GM12891 (cell line): ENCODE measurements around the gene ARPC2.

Experiments
- DNase-seq: peaks from one replicate; pipeline ENCODE4 v3.0.0; 2011; ENCODE audit warnings: low spot score; ENCODE audit not compliant: insufficient read length
- FAIRE-seq: peaks from 2 replicates; lab custom pipeline; 2011; peaks lifted over from hg19 to GRCh38; lab: Jason Lieb, UNC
- PAX5 ChIP-seq: IDR thresholded peaks from 2 replicates; pipeline ENCODE4 v1.6.1; 2011; ENCODE audit warnings: low read length, moderate library complexity, mild to moderate bottlenecking; ENCODE audit not compliant: insufficient read depth, severe bottlenecking
- POLR2A ChIP-seq: IDR thresholded peaks from 2 replicates; pipeline ENCODE4 v1.6.1; 2011; ENCODE audit warnings: low read depth, low read length, control low read depth
- POLR2AphosphoS5 ChIP-seq: IDR thresholded peaks from 2 replicates; pipeline ENCODE4 v1.6.1; 2011; ENCODE audit warnings: low read depth, low read length, control low read depth
- POU2F2 ChIP-seq: IDR thresholded peaks from 2 replicates; pipeline ENCODE4 v1.6.1; 2011; ENCODE audit warnings: low read depth, mild to moderate bottlenecking, control low read depth, low read length, moderate library complexity
- SPI1 ChIP-seq: IDR thresholded peaks from 2 replicates; pipeline ENCODE4 v1.6.1; 2011; ENCODE audit warnings: low read depth, low read length, control low read depth
- TAF1 ChIP-seq: IDR thresholded peaks from 2 replicates; pipeline ENCODE4 v1.6.1; 2011; ENCODE audit warnings: low read depth, low read length, control low read depth

The ARPC2 gene

GRCh38 chr2:218275371-218276072 is 58.5 kb downstream of the ARPC2 start:
- no peak for FAIRE-seq
- no peak for DNase-seq
- no peak for TF ChIP-seq POLR2AphosphoS5
- no peak for TF ChIP-seq PAX5
- TF ChIP-seq POLR2A, result no peak
- no peak for TF ChIP-seq POU2F2
- TF ChIP-seq SPI1, result no peak
- no peak for TF ChIP-seq TAF1

GRCh38 chr2:218276986-218277755 is 60.2 kb downstream of the ARPC2 start:
- FAIRE-seq (no peak), DNase-seq (no peak)
- TF ChIP-seq POLR2AphosphoS5 (no peak), POLR2A (no peak), TAF1 (no peak), POU2F2 (no peak), SPI1 (no peak), PAX5 (no peak)

GRCh38 chr2:218277921-218278320 is 60.9 kb downstream of the ARPC2 start:
- FAIRE-seq (no peak), DNase-seq (no peak)
- no peak for TF ChIP-seq POLR2AphosphoS5
- no peak for TF ChIP-seq POU2F2
- TF ChIP-seq POLR2A, result no peak
- no peak for TF ChIP-seq PAX5
- TF ChIP-seq SPI1, result no peak
- TF ChIP-seq TAF1, result no peak

GRCh38 chr2:218278531-218279360 is 61.8 kb downstream of the ARPC2 start:
- TF ChIP-seq PAX5 (no peak), POLR2AphosphoS5 (no peak), SPI1 (no peak), POLR2A (no peak), TAF1 (no peak), POU2F2 (no peak)
- no peak for DNase-seq
- no peak for FAIRE-seq

- DNase-seq (no peak), FAIRE-seq (no peak)
- TF ChIP-seq POLR2A, result no peak
- TF ChIP-seq TAF1, result no peak
- TF ChIP-seq POU2F2, result no peak
- TF ChIP-seq PAX5, result no peak
- TF ChIP-seq POLR2AphosphoS5, result no peak
- no peak for TF ChIP-seq SPI1
Measured at GRCh38 chr2:218280260-218280870, 63.4 kb downstream of the ARPC2 start.

- TF ChIP-seq POLR2A, result no peak
- no peak for TF ChIP-seq PAX5
- no peak for TF ChIP-seq POLR2AphosphoS5
- TF ChIP-seq SPI1, result no peak
- no peak for TF ChIP-seq POU2F2
- TF ChIP-seq TAF1, result no peak
- FAIRE-seq (no peak), DNase-seq (no peak)
Measured at GRCh38 chr2:218281449-218281848, 64.5 kb downstream of the ARPC2 start.

- no peak for DNase-seq
- FAIRE-seq, result no peak
- TF ChIP-seq TAF1 (no peak), POLR2AphosphoS5 (no peak), PAX5 (no peak), POLR2A (no peak), SPI1 (no peak), POU2F2 (no peak)
Measured at GRCh38 chr2:218282173-218282991, 65.4 kb downstream of the ARPC2 start.
